ENCODE measurements around the gene MAP3K9.

The MAP3K9 gene

GRCh38 chr14:70801836-70802235 lies 7.5 kb downstream of the MAP3K9 start:
- TF ChIP-seq CTCF (conservative IDR thresholded peaks at IDR 0.05; ENCODE audit: low read depth, low read length), result no peak
- no peak overlapping the region for H3K4me3 ChIP-seq (ENCODE audit: low read depth, low read length)
- no peak for DNase-seq (ENCODE audit: low read depth)

- no peak for TF ChIP-seq CTCF (conservative IDR thresholded peaks at IDR 0.05; ENCODE audit: low read depth, low read length)
- DNase-seq (ENCODE audit: low read depth), result no peak
- no peak overlapping the region for H3K4me3 ChIP-seq (ENCODE audit: low read depth, low read length)
Observed at GRCh38 chr14:70796551-70796950, 12.8 kb downstream of the MAP3K9 start.

GRCh38 chr14:70794294-70794693 lies 15.0 kb downstream of the MAP3K9 start:
- no peak for TF ChIP-seq CTCF (conservative IDR thresholded peaks at IDR 0.05; ENCODE audit: low read depth, low read length)
- no peak for DNase-seq (ENCODE audit: low read depth)

GRCh38 chr14:70793637-70794036 lies 15.7 kb downstream of the MAP3K9 start:
- no peak for DNase-seq (ENCODE audit: low read depth)
- no peak for TF ChIP-seq CTCF (conservative IDR thresholded peaks at IDR 0.05; ENCODE audit: low read depth, low read length)
- H3K4me3 ChIP-seq (ENCODE audit: low read depth, low read length), result no peak overlapping the region

More at GRCh38 chr14:70794294-70794693, 15.0 kb downstream of the MAP3K9 start:
- H3K4me3 ChIP-seq (ENCODE audit: low read depth, low read length), result no peak overlapping the region

- H3K4me3 ChIP-seq (ENCODE audit: low read depth, low read length), result no peak overlapping the region
- no peak for DNase-seq (ENCODE audit: low read depth)
- no peak for TF ChIP-seq CTCF (conservative IDR thresholded peaks at IDR 0.05; ENCODE audit: low read depth, low read length)
Observed at GRCh38 chr14:70792939-70793338, 16.4 kb downstream of the MAP3K9 start.

- no peak for DNase-seq (ENCODE audit: low read depth)
- no peak overlapping the region for H3K4me3 ChIP-seq (ENCODE audit: low read depth, low read length)
- no peak for TF ChIP-seq CTCF (conservative IDR thresholded peaks at IDR 0.05; ENCODE audit: low read depth, low read length)
Observed at GRCh38 chr14:70791971-70792370, 17.3 kb downstream of the MAP3K9 start.

- TF ChIP-seq CTCF (conservative IDR thresholded peaks at IDR 0.05; ENCODE audit: low read depth, low read length), result no peak
- no peak for DNase-seq (ENCODE audit: low read depth)
- H3K4me3 ChIP-seq (ENCODE audit: low read depth, low read length), result no peak overlapping the region
Observed at GRCh38 chr14:70789961-70790360, 19.4 kb downstream of the MAP3K9 start.

All from choroid plexus epithelial cell (primary cell).